GM10266 (cell line): Measurements from ENCODE around the gene GPX4.

Experiments
- DNase-seq: peaks from one replicate; pipeline ENCODE4 v3.0.0; 2012; ENCODE audit errors: extremely low spot score
- CTCF ChIP-seq: IDR thresholded peaks from 2 replicates; pipeline ENCODE4 v1.5.1; 2012; ENCODE audit warnings: mild to moderate bottlenecking, low read depth; ENCODE audit not compliant: control insufficient read depth, insufficient read depth; ENCODE audit errors: missing control alignments

GPX4 gene

GRCh38 chr19:1060689-1061088 is 43.1 kb upstream of the GPX4 start:
- no peak for TF ChIP-seq CTCF
- DNase-seq: no peak

- TF ChIP-seq CTCF: no peak
Observed at GRCh38 chr19:1061987-1062386, 41.8 kb upstream of the GPX4 start.

GRCh38 chr19:1062387-1063029 is 41.3 kb upstream of the GPX4 start:
- peak; percentile 76 for DNase-seq
- no peak for TF ChIP-seq CTCF

More at GRCh38 chr19:1061987-1062386, 41.8 kb upstream of the GPX4 start:
- DNase-seq: no peak

GRCh38 chr19:1063030-1063908 is 40.5 kb upstream of the GPX4 start:
- no peak for TF ChIP-seq CTCF
- DNase-seq: peak; percentile 76

- TF ChIP-seq CTCF: no peak
- DNase-seq: no peak
Observed at GRCh38 chr19:1063909-1064660, 39.7 kb upstream of the GPX4 start.

- TF ChIP-seq CTCF: peak; percentile 77
- peak; percentile 74 for DNase-seq
Observed at GRCh38 chr19:1064661-1065605, 38.9 kb upstream of the GPX4 start.
